ENCODE measurements around the gene HLA-A. TPM values are rescaled to one million over a fixed set of nuclear protein-coding genes. Genes with fewer than 3 reads are reported as not detected.

The HLA-A gene
- total and polyA plus RNA-seq, 2 of the 13 experiments (the other 11 are each of a cell fraction or from before 2014, with no cell fraction given), result 345 to 527 TPM

DNA sequence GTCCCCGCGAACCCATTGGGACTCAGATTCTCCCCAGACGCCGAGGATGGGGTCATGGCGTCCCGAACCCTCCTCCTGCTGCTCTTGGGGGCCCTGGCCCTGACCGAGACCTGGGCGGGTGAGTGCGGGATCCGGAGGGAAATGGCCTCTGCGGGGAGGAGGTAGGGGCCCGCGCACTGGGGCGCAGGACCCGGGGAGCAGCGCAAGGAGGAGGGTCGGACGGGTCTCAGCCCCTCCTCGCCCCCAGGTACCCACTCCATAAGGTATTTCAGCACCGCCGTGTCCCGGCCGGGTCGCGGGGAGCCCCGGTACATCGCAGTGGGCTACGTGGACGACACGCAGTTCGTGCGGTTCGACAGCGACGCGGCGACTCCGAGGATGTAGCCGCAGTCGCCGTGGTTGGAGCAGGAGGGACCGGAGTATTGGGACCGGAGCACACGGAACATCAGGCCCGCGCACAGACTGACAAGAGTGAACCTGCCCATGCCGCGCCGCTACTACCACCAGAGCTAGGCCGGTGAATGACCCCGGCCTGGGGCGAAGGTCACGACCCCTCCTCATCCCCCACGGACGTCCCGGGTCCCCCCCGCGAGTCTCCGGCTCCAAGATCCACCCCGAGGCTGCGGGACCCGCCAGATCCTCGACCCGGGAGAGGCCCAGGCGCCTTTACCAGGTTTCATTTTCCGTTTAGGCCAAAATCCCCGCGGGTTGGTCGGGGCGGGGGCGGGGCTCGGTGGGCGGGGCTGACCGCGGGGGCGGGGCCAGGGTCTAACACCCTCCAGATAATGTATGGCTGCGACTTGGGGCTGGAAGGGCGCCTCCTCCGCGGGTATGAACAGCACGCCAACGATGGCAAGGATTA is 15.7 kb upstream of the HLA-A start (continued):
- TF ChIP-seq, protein P1, sequence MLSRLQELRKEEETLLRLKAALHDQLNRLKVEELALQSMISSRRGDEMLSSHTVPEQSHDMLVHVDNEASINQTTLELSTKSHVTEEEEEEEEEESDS (CRISPR knock-in tag; IDR thresholded peaks at IDR 0.05; ENCODE audit: borderline replicate concordance), result no peak
- TF ChIP-seq FOXJ3 (CRISPR knock-in tag; IDR thresholded peaks at IDR 0.05; ENCODE audit: borderline replicate concordance) (no peak), RBAK (CRISPR knock-in tag; IDR thresholded peaks at IDR 0.05) (no peak), PLRG1 (conservative IDR thresholded peaks at IDR 0.05) (no peak), JUND (CRISPR knock-in tag; IDR thresholded peaks at IDR 0.05) (no peak), HNF4A (CRISPR knock-in tag; IDR thresholded peaks at IDR 0.05) (no peak), PHF21A (CRISPR knock-in tag; IDR thresholded peaks at IDR 0.05) (no peak), ZNF780A (CRISPR knock-in tag; IDR thresholded peaks at IDR 0.05) (no peak), POGZ (CRISPR knock-in tag; IDR thresholded peaks at IDR 0.05) (no peak), KDM5A (IDR thresholded peaks at IDR 0.05; ENCODE audit: borderline replicate concordance, low read length) (no peak; the same call in 1 of the 2 replicates), HCFC1 (IDR thresholded peaks at IDR 0.05; ENCODE audit: low read depth, low read length) (no peak), MIER2 (CRISPR knock-in tag; IDR thresholded peaks at IDR 0.05) (no peak), PHF5A (CRISPR knock-in tag; IDR thresholded peaks at IDR 0.05; ENCODE audit: low read depth, unreplicated experiment) (no peak), ZFP36L2 (CRISPR knock-in tag; IDR thresholded peaks at IDR 0.05) (no peak), ETV6 (CRISPR knock-in tag; conservative IDR thresholded peaks at IDR 0.05) (no peak), ARNTL (CRISPR knock-in tag; IDR thresholded peaks at IDR 0.05) (no peak), ZNF607 (CRISPR knock-in tag; IDR thresholded peaks at IDR 0.05; ENCODE audit: borderline replicate concordance) (no peak), XRCC5 (optimal IDR thresholded peaks at IDR 0.05; ENCODE audit: low read length) (no peak), CBX5 (CRISPR knock-in tag; IDR thresholded peaks at IDR 0.05; ENCODE audit: borderline replicate concordance) (no peak)
- TF ChIP-seq, protein P2, sequence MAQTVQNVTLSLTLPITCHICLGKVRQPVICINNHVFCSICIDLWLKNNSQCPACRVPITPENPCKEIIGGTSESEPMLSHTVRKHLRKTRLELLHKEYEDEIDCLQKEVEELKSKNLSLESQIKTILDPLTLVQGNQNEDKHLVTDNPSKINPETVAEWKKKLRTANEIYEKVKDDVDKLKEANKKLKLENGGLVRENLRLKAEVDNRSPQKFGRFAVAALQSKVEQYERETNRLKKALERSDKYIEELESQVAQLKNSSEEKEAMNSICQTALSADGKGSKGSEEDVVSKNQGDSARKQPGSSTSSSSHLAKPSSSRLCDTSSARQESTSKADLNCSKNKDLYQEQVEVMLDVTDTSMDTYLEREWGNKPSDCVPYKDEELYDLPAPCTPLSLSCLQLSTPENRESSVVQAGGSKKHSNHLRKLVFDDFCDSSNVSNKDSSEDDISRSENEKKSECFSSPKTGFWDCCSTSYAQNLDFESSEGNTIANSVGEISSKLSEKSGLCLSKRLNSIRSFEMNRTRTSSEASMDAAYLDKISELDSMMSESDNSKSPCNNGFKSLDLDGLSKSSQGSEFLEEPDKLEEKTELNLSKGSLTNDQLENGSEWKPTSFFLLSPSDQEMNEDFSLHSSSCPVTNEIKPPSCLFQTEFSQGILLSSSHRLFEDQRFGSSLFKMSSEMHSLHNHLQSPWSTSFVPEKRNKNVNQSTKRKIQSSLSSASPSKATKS (CRISPR knock-in tag; IDR thresholded peaks at IDR 0.05), result no peak
- TF ChIP-seq, protein P3, sequence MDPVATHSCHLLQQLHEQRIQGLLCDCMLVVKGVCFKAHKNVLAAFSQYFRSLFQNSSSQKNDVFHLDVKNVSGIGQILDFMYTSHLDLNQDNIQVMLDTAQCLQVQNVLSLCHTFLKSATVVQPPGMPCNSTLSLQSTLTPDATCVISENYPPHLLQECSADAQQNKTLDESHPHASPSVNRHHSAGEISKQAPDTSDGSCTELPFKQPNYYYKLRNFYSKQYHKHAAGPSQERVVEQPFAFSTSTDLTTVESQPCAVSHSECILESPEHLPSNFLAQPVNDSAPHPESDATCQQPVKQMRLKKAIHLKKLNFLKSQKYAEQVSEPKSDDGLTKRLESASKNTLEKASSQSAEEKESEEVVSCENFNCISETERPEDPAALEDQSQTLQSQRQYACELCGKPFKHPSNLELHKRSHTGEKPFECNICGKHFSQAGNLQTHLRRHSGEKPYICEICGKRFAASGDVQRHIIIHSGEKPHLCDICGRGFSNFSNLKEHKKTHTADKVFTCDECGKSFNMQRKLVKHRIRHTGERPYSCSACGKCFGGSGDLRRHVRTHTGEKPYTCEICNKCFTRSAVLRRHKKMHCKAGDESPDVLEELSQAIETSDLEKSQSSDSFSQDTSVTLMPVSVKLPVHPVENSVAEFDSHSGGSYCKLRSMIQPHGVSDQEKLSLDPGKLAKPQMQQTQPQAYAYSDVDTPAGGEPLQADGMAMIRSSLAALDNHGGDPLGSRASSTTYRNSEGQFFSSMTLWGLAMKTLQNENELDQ (CRISPR knock-in tag; IDR thresholded peaks at IDR 0.05; ENCODE audit: borderline replicate concordance), result no peak
- TF ChIP-seq, protein P4, sequence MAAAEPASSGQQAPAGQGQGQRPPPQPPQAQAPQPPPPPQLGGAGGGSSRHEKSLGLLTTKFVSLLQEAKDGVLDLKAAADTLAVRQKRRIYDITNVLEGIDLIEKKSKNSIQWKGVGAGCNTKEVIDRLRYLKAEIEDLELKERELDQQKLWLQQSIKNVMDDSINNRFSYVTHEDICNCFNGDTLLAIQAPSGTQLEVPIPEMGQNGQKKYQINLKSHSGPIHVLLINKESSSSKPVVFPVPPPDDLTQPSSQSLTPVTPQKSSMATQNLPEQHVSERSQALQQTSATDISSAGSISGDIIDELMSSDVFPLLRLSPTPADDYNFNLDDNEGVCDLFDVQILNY (CRISPR knock-in tag; conservative IDR thresholded peaks at IDR 0.05), result no peak
- TF ChIP-seq, protein P5, sequence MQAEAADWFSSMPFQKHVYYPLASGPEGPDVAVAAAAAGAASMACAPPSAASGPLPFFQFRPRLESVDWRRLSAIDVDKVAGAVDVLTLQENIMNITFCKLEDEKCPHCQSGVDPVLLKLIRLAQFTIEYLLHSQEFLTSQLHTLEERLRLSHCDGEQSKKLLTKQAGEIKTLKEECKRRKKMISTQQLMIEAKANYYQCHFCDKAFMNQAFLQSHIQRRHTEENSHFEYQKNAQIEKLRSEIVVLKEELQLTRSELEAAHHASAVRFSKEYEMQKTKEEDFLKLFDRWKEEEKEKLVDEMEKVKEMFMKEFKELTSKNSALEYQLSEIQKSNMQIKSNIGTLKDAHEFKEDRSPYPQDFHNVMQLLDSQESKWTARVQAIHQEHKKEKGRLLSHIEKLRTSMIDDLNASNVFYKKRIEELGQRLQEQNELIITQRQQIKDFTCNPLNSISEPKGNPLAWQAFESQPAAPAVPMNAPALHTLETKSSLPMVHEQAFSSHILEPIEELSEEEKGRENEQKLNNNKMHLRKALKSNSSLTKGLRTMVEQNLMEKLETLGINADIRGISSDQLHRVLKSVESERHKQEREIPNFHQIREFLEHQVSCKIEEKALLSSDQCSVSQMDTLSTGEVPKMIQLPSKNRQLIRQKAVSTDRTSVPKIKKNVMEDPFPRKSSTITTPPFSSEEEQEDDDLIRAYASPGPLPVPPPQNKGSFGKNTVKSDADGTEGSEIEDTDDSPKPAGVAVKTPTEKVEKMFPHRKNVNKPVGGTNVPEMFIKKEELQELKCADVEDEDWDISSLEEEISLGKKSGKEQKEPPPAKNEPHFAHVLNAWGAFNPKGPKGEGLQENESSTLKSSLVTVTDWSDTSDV (CRISPR knock-in tag; IDR thresholded peaks at IDR 0.05), result no peak

Data from HepG2 (cell line).